RPMI8226 (cell line): ENCODE data around the gene FAM107B.

Experiments used
- DNase-seq: peaks from one replicate; pipeline ENCODE4 v3.0.0-alpha.2; 2015

The FAM107B gene

GRCh38 chr10:14549496-14549895, 225.2 kb downstream of the FAM107B start:
- no peak for DNase-seq

- no peak for DNase-seq
These were observed 225.7 kb downstream of the FAM107B start for GRCh38 chr10:14548970-14549369.

- no peak for DNase-seq
These were observed 226.2 kb downstream of the FAM107B start for GRCh38 chr10:14548474-14548873.

- no peak for DNase-seq
These were observed 226.9 kb downstream of the FAM107B start for GRCh38 chr10:14547816-14548215.

GRCh38 chr10:14545827-14546226, 228.9 kb downstream of the FAM107B start:
- DNase-seq, result no peak

- DNase-seq, result no peak
These were observed 230.8 kb downstream of the FAM107B start for GRCh38 chr10:14543904-14544210.

GRCh38 chr10:14543046-14543903, 231.4 kb downstream of the FAM107B start:
- DNase-seq, result no peak

GRCh38 chr10:14541379-14541778, 233.3 kb downstream of the FAM107B start:
- DNase-seq, result no peak

- DNase-seq, result no peak
These were observed 234.1 kb downstream of the FAM107B start for GRCh38 chr10:14540611-14541010.

- no peak for DNase-seq
These were observed 234.6 kb downstream of the FAM107B start for GRCh38 chr10:14540062-14540461.

GRCh38 chr10:14539176-14539575, 235.5 kb downstream of the FAM107B start:
- DNase-seq, result no peak

- DNase-seq, result peak; percentile 51
These were observed 238.2 kb downstream of the FAM107B start for GRCh38 chr10:14536241-14537213.

GRCh38 chr10:14535457-14536130, 239.1 kb downstream of the FAM107B start:
- DNase-seq, result no peak

- DNase-seq, result no peak
These were observed 240.5 kb downstream of the FAM107B start for GRCh38 chr10:14534152-14534551.

- no peak for DNase-seq
These were observed 241.4 kb downstream of the FAM107B start for GRCh38 chr10:14533295-14533694.

GRCh38 chr10:14532473-14533251, 242.0 kb downstream of the FAM107B start:
- DNase-seq, result no peak

GRCh38 chr10:14531974-14532373, 242.7 kb downstream of the FAM107B start:
- no peak for DNase-seq

GRCh38 chr10:14530465-14530864, 244.2 kb downstream of the FAM107B start:
- DNase-seq, result no peak

- DNase-seq, result no peak
These were observed 245.3 kb downstream of the FAM107B start for GRCh38 chr10:14529351-14529750.

- DNase-seq, result no peak
These were observed 246.2 kb downstream of the FAM107B start for GRCh38 chr10:14528450-14528849.

GRCh38 chr10:14527915-14528314, 246.8 kb downstream of the FAM107B start:
- DNase-seq, result no peak

- no peak for DNase-seq
These were observed 247.4 kb downstream of the FAM107B start for GRCh38 chr10:14527134-14527844.
